ENCODE results near the gene LEMD1. TPM values are rescaled to one million over a fixed set of nuclear protein-coding genes. Genes with fewer than 3 reads are reported as not detected.
A peak's percentile ranks its signal among the peaks of the same experiment; 100 is the strongest.

Gene LEMD1
- total RNA-seq, 4 donors from 2014 or later = not detected

GRCh38 chr1:205360891-205361290, 61.0 kb downstream of the LEMD1 start:
- WGBS, 2 donors = 78 to 86% methylated on average over 4 of the region's 4 CpGs
- Histone ChIP-seq H3K9me3 (no peaks in the 10 kb centered on the region), H3K36me3 (no peaks in the 10 kb centered on the region), H3K27ac (peak overlapping the region in 1 of 4 donors; percentile 66), H3K4me3 (no peak overlapping the region), H3K4me1 (peaks cover 0 to 17% (median 0%) of the 10 kb centered on the region in 4 donors), H3K27me3 (peaks cover 0 to 7% of the 10 kb centered on the region in 2 donors)
- TF ChIP-seq, protein P1, sequence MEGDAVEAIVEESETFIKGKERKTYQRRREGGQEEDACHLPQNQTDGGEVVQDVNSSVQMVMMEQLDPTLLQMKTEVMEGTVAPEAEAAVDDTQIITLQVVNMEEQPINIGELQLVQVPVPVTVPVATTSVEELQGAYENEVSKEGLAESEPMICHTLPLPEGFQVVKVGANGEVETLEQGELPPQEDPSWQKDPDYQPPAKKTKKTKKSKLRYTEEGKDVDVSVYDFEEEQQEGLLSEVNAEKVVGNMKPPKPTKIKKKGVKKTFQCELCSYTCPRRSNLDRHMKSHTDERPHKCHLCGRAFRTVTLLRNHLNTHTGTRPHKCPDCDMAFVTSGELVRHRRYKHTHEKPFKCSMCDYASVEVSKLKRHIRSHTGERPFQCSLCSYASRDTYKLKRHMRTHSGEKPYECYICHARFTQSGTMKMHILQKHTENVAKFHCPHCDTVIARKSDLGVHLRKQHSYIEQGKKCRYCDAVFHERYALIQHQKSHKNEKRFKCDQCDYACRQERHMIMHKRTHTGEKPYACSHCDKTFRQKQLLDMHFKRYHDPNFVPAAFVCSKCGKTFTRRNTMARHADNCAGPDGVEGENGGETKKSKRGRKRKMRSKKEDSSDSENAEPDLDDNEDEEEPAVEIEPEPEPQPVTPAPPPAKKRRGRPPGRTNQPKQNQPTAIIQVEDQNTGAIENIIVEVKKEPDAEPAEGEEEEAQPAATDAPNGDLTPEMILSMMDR (IDR thresholded peaks at IDR 0.05) = no peak
- TF ChIP-seq EP300 (IDR thresholded peaks at IDR 0.05) (no peak), POLR2A (IDR thresholded peaks at IDR 0.05) (no peak)
- no peak for DNase-seq (ENCODE audit: low spot score in 2 of 2)

GRCh38 chr1:205359771-205360565, 61.9 kb downstream of the LEMD1 start:
- no peaks in the 10 kb centered on the region for H3K9me3 ChIP-seq
- H3K27ac ChIP-seq = peak overlapping the region in 3 of 4 donors; percentile 47 to 73 (median 66)
- peaks cover 0 to 8% of the 10 kb centered on the region in 2 donors for H3K27me3 ChIP-seq
- H3K4me1 ChIP-seq = peaks cover 0 to 26% (median 0%) of the 10 kb centered on the region in 4 donors
- WGBS, 2 donors = 43 to 49% methylated on average over 11 of the region's 11 CpGs
- H3K36me3 ChIP-seq = no peaks in the 10 kb centered on the region
- H3K4me3 ChIP-seq = no peak overlapping the region
- TF ChIP-seq EP300 (IDR thresholded peaks at IDR 0.05) (no peak), POLR2A (IDR thresholded peaks at IDR 0.05) (no peak)
- TF ChIP-seq, protein P1 (IDR thresholded peaks at IDR 0.05) = no peak
- no peak for DNase-seq (ENCODE audit: low spot score in 2 of 2)

- Histone ChIP-seq H3K27me3 (peaks cover 0 to 8% of the 10 kb centered on the region in 2 donors), H3K27ac (no peak overlapping the region), H3K4me3 (no peak overlapping the region), H3K36me3 (no peaks in the 10 kb centered on the region), H3K4me1 (peaks cover 0 to 35% (median 0%) of the 10 kb centered on the region in 4 donors), H3K9me3 (no peaks in the 10 kb centered on the region)
- TF ChIP-seq, protein P1 (IDR thresholded peaks at IDR 0.05) = no peak
- TF ChIP-seq EP300 (IDR thresholded peaks at IDR 0.05) = no peak
- no peak for TF ChIP-seq POLR2A (IDR thresholded peaks at IDR 0.05)
- DNase-seq (ENCODE audit: low spot score in 2 of 2) = no peak
Observed at GRCh38 chr1:205358579-205358978, 63.3 kb downstream of the LEMD1 start.

- Histone ChIP-seq H3K36me3 (no peaks in the 10 kb centered on the region), H3K9me3 (no peaks in the 10 kb centered on the region), H3K4me3 (no peak overlapping the region), H3K27ac (peak overlapping the region in 2 of 4 donors; percentile 54 to 86), H3K4me1 (peaks cover 0 to 33% (median 0%) of the 10 kb centered on the region in 4 donors), H3K27me3 (peaks cover 0 to 8% of the 10 kb centered on the region in 2 donors)
- no peak for DNase-seq (ENCODE audit: low spot score in 2 of 2)
- WGBS, 2 donors = 82 to 86% methylated on average over 3 of the region's 3 CpGs
- TF ChIP-seq, protein P1 (IDR thresholded peaks at IDR 0.05) = no peak
- TF ChIP-seq POLR2A (IDR thresholded peaks at IDR 0.05) (no peak), EP300 (IDR thresholded peaks at IDR 0.05) (no peak)
Observed at GRCh38 chr1:205357567-205357966, 64.3 kb downstream of the LEMD1 start.

DNA sequence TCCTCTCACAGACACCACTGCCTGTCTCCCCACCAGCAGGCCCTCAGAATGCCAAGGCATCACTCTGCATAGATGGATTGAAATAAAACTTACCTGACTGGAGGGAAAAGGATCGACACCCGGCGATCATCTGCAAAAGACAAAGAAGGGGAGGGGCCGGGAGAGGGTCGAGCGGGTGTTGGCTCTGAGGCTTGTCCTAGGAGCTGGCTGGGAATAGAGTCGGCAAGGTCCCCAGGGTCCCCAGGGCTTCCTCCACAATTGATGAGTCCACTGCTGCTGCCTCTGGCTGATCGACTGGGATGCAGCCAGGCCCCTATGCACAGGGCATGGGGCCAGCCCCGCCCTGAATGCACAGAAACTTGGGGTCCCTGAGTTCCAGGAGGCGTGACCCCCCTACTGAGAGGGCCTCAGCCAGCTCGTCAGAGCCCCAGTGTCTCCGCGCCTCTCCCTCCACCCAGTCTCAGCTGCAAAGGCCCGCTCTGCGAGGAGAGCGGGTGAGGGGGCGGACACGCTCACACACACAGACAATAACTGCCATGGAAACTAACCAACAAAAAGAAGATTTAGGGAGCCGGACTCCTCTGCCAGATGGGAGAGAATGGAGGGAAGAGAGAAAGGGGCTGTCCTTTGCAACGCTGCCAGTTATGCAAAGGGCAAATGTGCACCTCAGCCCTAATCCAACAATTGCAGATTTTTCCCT, 65.3 kb downstream of the LEMD1 start, which contains the start of gene KLHDC8A:
KLHDC8A (minus strand) TSS at position 483 of the 700 bp plus-strand sequence. CDS start 13,318 bp downstream, outside the sequence.
- 14 to 29% methylated on average over 20 of the region's 20 CpGs for WGBS, 2 donors
- Histone ChIP-seq H3K36me3 (no peaks in the 10 kb centered on the region), H3K27ac (peak within 1 kb of the TSS; percentile 56 to 86 (median 74)), H3K27me3 (peaks cover 0 to 8% of the 10 kb centered on the region in 2 donors), H3K4me1 (peaks cover 0 to 33% (median 0%) of the 10 kb centered on the region in 4 donors), H3K9me3 (no peaks in the 10 kb centered on the region), H3K4me3 (peak within 1 kb of the TSS in 2 of 4 donors; percentile 2 to 29)
- TF ChIP-seq EP300 (IDR thresholded peaks at IDR 0.05) = peak in 1 of 2 donors; percentile 43
- TF ChIP-seq, protein P1 (IDR thresholded peaks at IDR 0.05) = no peak
- DNase-seq (ENCODE audit: low spot score in 2 of 2) = no peak
